HUES6 (cell line): ENCODE data around the gene OGFOD2.
A peak's percentile ranks its signal among the peaks of the same experiment; 100 is the strongest.

Experiments used
- H3K27ac ChIP-seq: 2 replicates; pipeline ENCODE4 v1.7.0; 2013; ENCODE audit warnings: low read depth, mild to moderate bottlenecking, low read length, inconsistent platforms
- H3K27me3 ChIP-seq: 2 replicates; pipeline ENCODE4 v1.6.1; 2013; ENCODE audit warnings: low read length; ENCODE audit not compliant: control insufficient read depth, insufficient read depth
- H3K36me3 ChIP-seq: 2 replicates; pipeline ENCODE4 v1.6.1; 2013; ENCODE audit warnings: low read length; ENCODE audit not compliant: control insufficient read depth, insufficient read depth
- H3K4me1 ChIP-seq: 2 replicates; pipeline ENCODE4 v1.6.1; 2013; ENCODE audit warnings: low read length; ENCODE audit not compliant: control insufficient read depth, insufficient read depth
- H3K4me3 ChIP-seq: 2 replicates; pipeline ENCODE4 v1.5.1; 2013; ENCODE audit warnings: low read depth, low read length
- H3K9ac ChIP-seq: one replicate; pipeline ENCODE4 v1.6.1; 2013; ENCODE audit warnings: mild to moderate bottlenecking, low read length
- H3K9me3 ChIP-seq: 2 replicates; pipeline ENCODE4 v1.6.1; 2013; ENCODE audit warnings: low read depth, low read length; ENCODE audit not compliant: control insufficient read depth, insufficient read depth

The OGFOD2 gene

DNA sequence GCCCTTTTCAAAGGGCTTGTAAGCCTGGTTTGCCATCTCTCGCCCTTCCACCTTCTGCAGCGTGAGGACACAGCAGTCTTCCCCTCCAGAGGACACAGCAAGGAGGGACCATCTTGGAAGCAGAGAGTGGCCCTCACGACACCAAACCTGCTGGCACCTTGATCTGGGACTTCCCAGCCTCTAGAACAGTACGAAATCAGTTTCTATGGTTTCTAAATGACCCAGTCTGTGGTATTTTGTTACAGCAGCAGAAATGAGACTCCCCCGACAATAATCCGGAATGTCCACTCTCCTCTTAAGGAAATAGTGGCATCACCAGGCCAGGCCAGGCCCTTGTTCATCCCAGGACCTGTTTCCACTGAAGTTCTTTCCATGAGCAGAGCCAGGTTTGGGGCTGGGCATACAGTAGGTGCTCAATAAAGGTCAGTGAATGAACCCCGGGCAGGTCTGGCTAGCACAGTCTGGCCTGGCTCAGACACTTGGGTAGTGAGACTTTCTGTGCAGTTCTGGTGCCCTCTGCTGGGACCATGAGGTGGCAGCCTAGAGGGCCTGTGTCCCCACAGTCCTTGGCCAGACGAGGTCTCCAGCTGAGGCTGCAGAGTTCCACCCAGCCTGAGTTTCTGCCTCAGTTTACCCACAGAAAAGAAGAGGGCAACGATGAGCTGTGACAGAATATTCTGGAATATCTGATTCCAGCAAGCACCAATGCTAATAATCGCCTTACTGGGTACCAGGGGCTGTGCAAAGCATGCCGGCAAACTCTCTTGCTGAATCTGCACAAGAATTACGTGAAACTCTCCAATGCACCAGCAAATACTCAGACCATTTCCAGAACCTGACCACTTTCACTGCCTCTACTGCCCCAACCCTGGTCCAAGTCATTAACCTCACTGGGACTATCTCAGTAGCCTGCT is 22.8 kb upstream of the OGFOD2 start:
- Histone ChIP-seq H3K4me1 (no peaks in the 10 kb centered on the region), H3K36me3 (no peaks in the 10 kb centered on the region), H3K27ac (no peak overlapping the region), H3K9ac (no peak overlapping the region), H3K27me3 (no peaks in the 10 kb centered on the region; the same call in 1 of the 2 replicates), H3K4me3 (no peak overlapping the region), H3K9me3 (no peaks in the 10 kb centered on the region)

DNA sequence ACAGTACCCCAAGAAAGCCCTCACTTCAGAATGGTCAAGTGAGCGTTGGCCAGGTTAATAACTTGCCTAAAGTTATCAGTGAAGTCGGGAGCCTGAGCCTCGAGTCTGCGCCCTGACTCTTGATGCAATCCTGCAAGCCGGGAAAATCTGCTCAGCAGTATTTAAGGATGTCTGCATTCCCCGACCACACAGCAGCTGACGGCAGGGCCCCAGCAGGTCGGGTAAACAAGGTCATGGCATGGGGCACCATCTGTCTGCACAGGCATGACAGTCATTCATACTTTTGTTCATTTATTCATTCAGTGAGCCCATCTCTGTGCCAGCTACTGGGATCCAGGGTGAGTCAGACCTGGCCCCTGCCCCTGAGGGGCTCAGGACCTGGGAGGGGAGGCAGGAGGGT is 19.9 kb upstream of the OGFOD2 start:
- Histone ChIP-seq H3K4me1 (no peaks in the 10 kb centered on the region), H3K27ac (no peak overlapping the region), H3K4me3 (no peak overlapping the region), H3K9ac (no peak overlapping the region), H3K36me3 (no peaks in the 10 kb centered on the region), H3K9me3 (no peaks in the 10 kb centered on the region), H3K27me3 (no peaks in the 10 kb centered on the region; the same call in 1 of the 2 replicates)

DNA sequence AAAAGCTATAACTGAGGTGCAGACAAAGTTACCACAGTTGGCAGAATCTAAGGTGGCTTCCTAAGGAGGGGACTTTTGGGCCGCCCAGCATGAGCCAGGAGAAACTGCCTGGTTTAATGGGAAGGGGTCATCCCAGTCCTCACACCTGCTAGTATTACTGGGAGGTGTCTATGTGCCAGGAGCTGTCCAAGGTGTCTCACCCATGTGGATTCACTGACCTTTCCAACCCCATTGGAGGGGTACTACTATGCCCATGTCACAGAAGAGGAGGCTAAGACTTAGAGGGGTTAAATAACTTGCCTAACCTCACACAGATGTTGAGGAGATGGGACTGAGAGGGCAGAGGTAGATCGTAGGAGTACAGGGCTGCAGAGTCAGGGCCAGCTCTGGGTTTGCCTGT is 19.0 kb upstream of the OGFOD2 start:
- Histone ChIP-seq H3K36me3 (no peaks in the 10 kb centered on the region), H3K9ac (no peak overlapping the region), H3K27ac (no peak overlapping the region), H3K4me3 (no peak overlapping the region), H3K9me3 (no peaks in the 10 kb centered on the region), H3K27me3 (no peaks in the 10 kb centered on the region; the same call in 1 of the 2 replicates), H3K4me1 (no peaks in the 10 kb centered on the region)

DNA sequence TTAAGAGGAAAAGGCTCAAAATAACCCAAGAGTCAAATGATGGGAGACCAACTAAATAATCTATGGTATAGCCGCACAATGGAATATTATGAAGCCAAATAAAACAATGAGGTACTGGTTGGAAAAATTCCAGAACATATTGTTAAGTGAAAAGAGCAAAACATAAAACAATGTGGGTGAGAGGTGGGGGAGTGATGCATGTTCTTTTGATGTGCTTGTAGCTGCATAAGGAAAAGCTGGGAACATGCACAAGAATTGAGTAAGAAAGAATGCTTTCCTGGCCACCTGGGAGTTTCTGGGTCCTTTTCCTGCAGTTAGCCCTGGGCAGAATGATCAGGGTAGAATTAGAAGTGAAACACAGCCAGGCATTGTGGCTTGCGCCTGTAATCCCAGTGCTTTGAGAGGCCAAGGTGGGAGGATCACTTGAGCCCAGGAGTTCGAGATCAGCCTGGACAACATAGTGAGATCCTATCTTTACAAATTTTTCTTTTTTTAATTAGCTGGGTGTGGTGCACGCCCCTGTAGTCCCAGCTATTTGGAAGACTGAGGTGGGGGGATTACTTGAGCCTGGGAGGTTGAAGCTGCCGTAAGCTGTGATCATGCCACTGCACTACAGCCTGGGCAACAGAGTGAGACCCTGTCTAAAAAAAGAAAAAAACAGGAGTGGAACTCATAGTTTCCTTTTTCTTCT is 16.7 kb upstream of the OGFOD2 start:
- no peaks in the 10 kb centered on the region for H3K9me3 ChIP-seq
- H3K4me1 ChIP-seq: no peaks in the 10 kb centered on the region
- H3K36me3 ChIP-seq: no peaks in the 10 kb centered on the region
- H3K4me3 ChIP-seq: no peak overlapping the region
- H3K9ac ChIP-seq: no peak overlapping the region
- no peaks in the 10 kb centered on the region for H3K27me3 ChIP-seq
- no peak overlapping the region for H3K27ac ChIP-seq

DNA sequence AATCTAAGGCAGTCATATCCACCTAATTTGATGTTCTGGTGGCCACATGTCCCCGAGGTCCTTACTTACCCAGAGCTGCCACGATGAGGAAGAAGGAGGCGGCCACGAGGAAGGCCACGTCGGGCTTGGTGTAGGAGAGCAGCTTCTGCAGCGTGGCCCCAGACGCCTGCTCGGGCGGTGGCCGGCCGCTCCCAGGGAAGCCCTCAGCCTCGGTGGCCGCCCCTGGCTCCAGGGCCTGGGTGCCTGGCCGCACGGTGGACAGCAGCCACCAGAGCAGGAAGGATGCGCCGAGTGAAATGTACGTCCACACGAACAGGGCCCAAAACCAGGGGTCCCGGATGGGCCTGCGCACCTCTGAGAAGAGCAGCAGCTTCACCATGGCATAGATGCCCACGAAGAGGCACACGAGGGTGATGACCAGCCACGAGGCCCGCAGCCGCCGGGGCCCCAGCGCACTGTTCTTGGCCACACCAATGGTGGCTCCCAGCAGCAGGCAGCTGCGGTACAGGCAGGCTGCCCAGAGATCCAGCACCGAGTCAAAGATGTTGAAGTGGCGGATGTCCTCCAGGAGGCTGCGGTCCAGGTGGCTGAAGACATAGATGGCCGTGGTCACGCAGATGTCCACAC is 15.4 kb upstream of the OGFOD2 start:
- Histone ChIP-seq H3K4me1 (peaks cover 8% of the 10 kb centered on the region), H3K27ac (no peak overlapping the region), H3K4me3 (no peak overlapping the region), H3K9ac (no peak overlapping the region), H3K36me3 (no peaks in the 10 kb centered on the region), H3K9me3 (no peaks in the 10 kb centered on the region), H3K27me3 (no peaks in the 10 kb centered on the region)

DNA sequence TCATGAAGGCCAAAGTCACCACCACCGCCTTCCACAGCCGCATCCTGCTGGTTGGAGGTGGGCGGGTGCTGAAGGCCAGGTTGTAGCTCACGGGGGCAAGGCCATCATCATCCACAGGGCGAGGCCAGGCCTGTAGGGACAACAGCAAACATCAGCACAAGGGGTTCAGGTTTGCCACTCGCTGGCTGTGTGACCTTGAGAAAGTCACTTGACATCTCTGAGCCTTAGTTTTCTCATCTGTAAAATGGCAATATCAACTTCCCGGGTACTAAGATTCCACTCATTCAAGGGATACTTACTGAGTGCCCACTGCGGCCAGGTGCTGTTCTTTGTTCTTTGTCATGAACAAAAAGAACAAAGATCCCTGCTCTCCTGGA is 14.9 kb upstream of the OGFOD2 start:
- H3K36me3 ChIP-seq: no peaks in the 10 kb centered on the region
- H3K27ac ChIP-seq: no peak overlapping the region

DNA sequence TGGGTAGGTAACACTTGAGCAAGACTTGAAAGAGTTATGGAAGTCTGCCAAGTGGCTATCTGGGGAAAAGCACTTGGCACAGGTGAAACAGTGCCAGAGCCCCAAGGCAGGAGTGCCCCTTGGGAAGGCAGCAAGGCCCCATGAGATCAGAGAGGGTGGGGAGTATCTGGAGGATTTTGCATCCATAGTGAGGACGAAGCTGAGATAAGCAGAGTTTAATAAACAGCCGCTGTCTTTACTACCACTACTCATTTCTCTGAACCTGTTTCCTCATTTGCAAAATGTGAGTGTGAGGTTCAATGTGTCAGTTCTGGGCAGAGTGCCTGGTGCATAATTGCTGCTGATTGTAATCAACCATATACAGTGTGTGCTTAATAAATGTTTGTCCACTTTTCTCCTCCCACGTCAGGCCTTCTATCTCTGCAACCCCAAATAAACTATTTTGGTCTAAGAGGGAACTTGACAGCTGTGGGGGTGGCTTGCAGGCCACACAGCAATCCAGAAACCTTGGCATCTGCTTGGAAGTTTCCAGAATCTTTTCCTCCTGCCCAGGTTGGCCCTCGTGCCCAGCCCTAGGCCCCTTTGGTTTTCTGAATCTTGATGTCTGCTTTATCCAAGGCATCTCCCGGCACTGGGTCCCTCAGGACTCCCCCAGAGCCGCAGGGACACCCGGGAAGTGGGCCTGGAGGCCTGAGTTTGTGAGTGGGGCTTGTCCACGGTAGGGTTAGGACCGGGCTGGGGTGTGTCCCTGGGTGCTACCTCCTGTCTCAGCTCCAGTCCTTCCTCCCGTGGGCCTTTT is 13.3 kb upstream of the OGFOD2 start:
- Histone ChIP-seq H3K27me3 (0 out of 2 replicates have a peak, but pooled peaks cover 3% of the 10 kb centered on the region), H3K4me1 (peaks cover 18% of the 10 kb centered on the region), H3K36me3 (no peaks in the 10 kb centered on the region), H3K9ac (no peak overlapping the region), H3K27ac (no peak overlapping the region), H3K9me3 (no peaks in the 10 kb centered on the region), H3K4me3 (no peak overlapping the region)

More for the DNA sequence above, 14.9 kb upstream of the OGFOD2 start:
- no peak overlapping the region for H3K4me3 ChIP-seq
- H3K4me1 ChIP-seq: peaks cover 8% of the 10 kb centered on the region
- H3K27me3 ChIP-seq: no peaks in the 10 kb centered on the region
- H3K9ac ChIP-seq: no peak overlapping the region
- H3K9me3 ChIP-seq: no peaks in the 10 kb centered on the region

DNA sequence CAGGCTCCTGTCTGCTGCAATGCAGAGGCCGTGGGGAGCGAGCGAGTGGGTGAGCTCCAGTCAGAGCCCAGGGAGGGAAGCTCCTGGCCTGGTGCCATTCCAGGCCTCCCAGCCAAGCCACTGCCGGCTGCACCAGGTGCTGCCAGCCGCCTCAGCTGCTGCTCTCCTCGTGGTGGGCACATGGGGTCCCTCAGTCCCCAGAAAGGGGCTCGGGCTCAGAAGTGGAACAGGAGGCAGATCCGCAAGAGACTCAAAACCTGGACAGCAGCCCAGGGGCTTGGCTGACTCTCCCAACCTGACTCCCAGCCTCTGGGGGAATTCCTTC is 11.1 kb upstream of the OGFOD2 start:
- H3K9ac ChIP-seq: no peak overlapping the region
- 0 out of 2 replicates have a peak, but pooled peaks cover 3% of the 10 kb centered on the region for H3K27me3 ChIP-seq
- no peak overlapping the region for H3K4me3 ChIP-seq
- no peaks in the 10 kb centered on the region for H3K36me3 ChIP-seq
- H3K27ac ChIP-seq: no peak overlapping the region
- H3K9me3 ChIP-seq: no peaks in the 10 kb centered on the region
- H3K4me1 ChIP-seq: peaks cover 21% of the 10 kb centered on the region

DNA sequence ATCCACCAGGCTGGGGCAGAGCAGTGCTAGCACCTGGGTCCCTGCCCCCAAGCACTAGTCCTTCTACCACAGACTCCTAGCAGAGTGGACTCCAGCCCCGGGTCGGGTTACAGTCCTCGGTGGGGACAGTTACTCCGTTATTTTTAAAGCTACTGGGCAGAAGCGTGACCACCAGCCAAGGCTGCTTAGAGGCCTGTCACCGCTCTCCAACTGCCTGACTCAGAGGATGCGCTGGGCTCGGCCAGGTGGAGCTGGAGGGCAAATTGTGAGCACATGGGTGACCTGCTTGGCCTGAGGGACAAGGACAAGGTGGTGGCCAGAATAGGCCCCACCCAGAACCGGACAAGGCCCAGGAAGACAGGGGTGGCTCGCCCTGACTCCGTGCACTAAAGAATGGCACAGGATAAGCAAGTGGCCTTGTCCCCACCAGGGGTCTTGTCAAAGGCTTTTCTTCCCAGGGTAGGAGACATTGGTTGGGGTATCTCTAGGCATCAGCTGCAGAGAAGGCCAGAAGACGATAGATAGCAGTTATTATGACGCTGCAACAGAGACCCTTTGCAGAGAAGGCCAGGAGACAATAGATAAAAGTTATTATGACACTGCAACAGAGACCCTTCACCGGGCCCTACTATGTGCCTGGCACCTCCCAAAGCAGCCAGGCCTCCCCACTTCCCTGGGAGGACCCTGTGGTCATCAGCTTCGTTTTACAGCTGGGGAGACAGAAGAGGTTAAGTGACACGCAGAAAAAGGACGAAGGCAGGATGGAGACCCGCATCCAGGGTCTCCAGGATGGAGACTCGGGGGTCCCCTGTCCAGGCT is 10.4 kb upstream of the OGFOD2 start:
- no peaks in the 10 kb centered on the region for H3K36me3 ChIP-seq
- H3K4me1 ChIP-seq: peaks cover 21% of the 10 kb centered on the region
- no peaks in the 10 kb centered on the region for H3K9me3 ChIP-seq
- H3K9ac ChIP-seq: no peak overlapping the region
- no peak overlapping the region for H3K27ac ChIP-seq
- H3K4me3 ChIP-seq: no peak overlapping the region
- 0 out of 2 replicates have a peak, but pooled peaks cover 3% of the 10 kb centered on the region for H3K27me3 ChIP-seq

DNA sequence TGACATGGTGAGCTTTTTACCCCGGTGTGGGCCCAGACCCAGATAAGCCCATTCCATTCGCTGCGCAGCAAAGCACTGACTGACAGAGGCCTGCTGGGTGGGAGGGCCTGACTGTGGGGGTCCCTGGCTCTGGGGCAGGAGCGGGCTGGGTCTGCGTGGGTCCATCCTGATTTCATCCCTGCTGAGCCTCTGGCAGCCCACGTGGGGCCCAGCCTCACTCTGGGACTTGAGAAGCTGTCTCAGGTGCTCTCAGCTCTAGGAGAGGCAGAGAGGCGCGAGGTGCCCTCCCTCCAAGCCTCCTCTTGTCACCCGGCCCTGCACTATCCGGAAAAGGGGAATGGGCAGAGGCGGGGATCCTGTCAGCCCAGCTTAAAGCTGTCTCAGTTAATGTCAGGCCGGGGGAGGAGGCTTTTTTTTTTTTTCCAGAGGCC is 9.7 kb upstream of the OGFOD2 start:
- Histone ChIP-seq H3K9me3 (no peaks in the 10 kb centered on the region), H3K9ac (no peak overlapping the region), H3K36me3 (no peaks in the 10 kb centered on the region), H3K4me1 (peaks cover 21% of the 10 kb centered on the region), H3K4me3 (peak overlapping the region; percentile 90; the same call in 1 of the 2 replicates), H3K27ac (no peak overlapping the region), H3K27me3 (0 out of 2 replicates have a peak, but pooled peaks cover 3% of the 10 kb centered on the region)
